WTC11 (cell line): ENCODE measurements around the gene LIX1L. TPM values are rescaled to one million over a fixed set of nuclear protein-coding genes. Genes with fewer than 3 reads are reported as not detected.

Experiments used
- ATAC-seq: fragments of 200-7000 bp; cut with Tn5 transposase; 2 replicates; pipeline ENCODE4 v1.10.0; 2021; ENCODE audit warnings: mild to moderate bottlenecking, moderate library complexity
- CTCF ChIA-PET: fragments of 300-600 bp; sonication (Branson Sonifier 250); formaldehyde crosslinking; loops from one replicate; lab custom pipeline; 2021; ENCODE audit warnings: antibody characterized with exemption; lab: Charles Lee
- POLR2A ChIA-PET: fragments of 350-600 bp; sonication (Branson Sonifier 250); formaldehyde crosslinking; loops from one replicate; lab custom pipeline; 2021; ENCODE audit warnings: antibody characterized with exemption; lab: Charles Lee
- DNase-seq: peaks from one replicate; pipeline ENCODE4 v3.0.0; 2021; ENCODE audit warnings: low spot score
- H3K27ac Mint-ChIP-seq: 2 replicates; pipeline ENCODE4 v1.8.0; 2021; ENCODE audit warnings: mixed read lengths
- H3K27me3 Mint-ChIP-seq: 2 replicates; pipeline ENCODE4 v1.8.0; 2021; ENCODE audit warnings: low read depth, mild to moderate bottlenecking, moderate library complexity, mixed read lengths
- H3K36me3 Mint-ChIP-seq: 2 replicates; pipeline ENCODE4 v1.8.0; 2021; ENCODE audit warnings: mixed read lengths
- H3K4me1 Mint-ChIP-seq: 2 replicates; pipeline ENCODE4 v1.8.0; 2022; ENCODE audit warnings: mixed read lengths
- H3K4me3 Mint-ChIP-seq: 2 replicates; pipeline ENCODE4 v1.8.0; 2021; ENCODE audit warnings: mild to moderate bottlenecking, moderate library complexity, mixed read lengths
- H3K9me3 Mint-ChIP-seq: 2 replicates; pipeline ENCODE4 v1.8.0; 2021; ENCODE audit warnings: mixed read lengths
- ATF6 ChIP-seq: sonication (generic); formaldehyde crosslinking; IDR thresholded peaks from 2 replicates; pipeline ENCODE4 v1.8.1; 2023; ENCODE audit warnings: mild to moderate bottlenecking, missing genetic modification reagents
- CBFB ChIP-seq: sonication (generic); formaldehyde crosslinking; IDR thresholded peaks from 2 replicates; pipeline ENCODE4 v1.8.1; 2022; ENCODE audit warnings: mild to moderate bottlenecking, low read depth, missing genetic modification reagents
- CREM ChIP-seq: sonication (generic); formaldehyde crosslinking; IDR thresholded peaks from 2 replicates; pipeline ENCODE4 v1.8.1; 2022; ENCODE audit warnings: mild to moderate bottlenecking, missing genetic modification reagents, moderate library complexity
- E2F1 ChIP-seq: sonication (generic); formaldehyde crosslinking; IDR thresholded peaks from 2 replicates; pipeline ENCODE4 v1.8.0; 2022; ENCODE audit warnings: mild to moderate bottlenecking, missing genetic modification reagents
- EMX1 ChIP-seq: fragments of 250-450 bp; sonication (Bioruptor Pico); IDR thresholded peaks from 2 replicates; pipeline ENCODE4 v1.8.0; 2021; ENCODE audit warnings: mild to moderate bottlenecking
- FOXP1 ChIP-seq: sonication (generic); formaldehyde crosslinking; IDR thresholded peaks from 2 replicates; pipeline ENCODE4 v1.8.0; 2022; ENCODE audit warnings: missing genetic modification reagents, mild to moderate bottlenecking, moderate library complexity, borderline replicate concordance
- FOXP4 ChIP-seq: sonication (generic); formaldehyde crosslinking; IDR thresholded peaks from 2 replicates; pipeline ENCODE4 v1.8.0; 2022; ENCODE audit warnings: mild to moderate bottlenecking, missing genetic modification reagents
- HMGXB4 ChIP-seq: sonication (generic); formaldehyde crosslinking; IDR thresholded peaks from 2 replicates; pipeline ENCODE4 v1.8.1; 2023; ENCODE audit warnings: mild to moderate bottlenecking, moderate library complexity, missing genetic modification reagents
- NFYB ChIP-seq: sonication (generic); formaldehyde crosslinking; conservative IDR thresholded peaks from 2 replicates; pipeline ENCODE4 v1.8.0; 2022; ENCODE audit warnings: low read depth, missing genetic modification reagents
- PREB ChIP-seq: sonication (generic); formaldehyde crosslinking; IDR thresholded peaks from 2 replicates; pipeline ENCODE4 v1.8.1; 2022; ENCODE audit warnings: mild to moderate bottlenecking, missing genetic modification reagents, moderate library complexity, borderline replicate concordance
- PRRX2 ChIP-seq: fragments of 250-450 bp; sonication (Bioruptor Pico); IDR thresholded peaks from 2 replicates; pipeline ENCODE4 v1.8.0; 2021; ENCODE audit warnings: mild to moderate bottlenecking
- SMAD3 ChIP-seq: sonication (generic); formaldehyde crosslinking; IDR thresholded peaks from 2 replicates; pipeline ENCODE4 v1.8.0; 2022; ENCODE audit warnings: missing genetic modification reagents, mild to moderate bottlenecking, borderline replicate concordance
- TP53 ChIP-seq: sonication (generic); formaldehyde crosslinking; IDR thresholded peaks from 2 replicates; pipeline ENCODE4 v1.8.1; 2023; ENCODE audit warnings: mild to moderate bottlenecking, missing genetic modification reagents
- ZBTB43 ChIP-seq: sonication (generic); formaldehyde crosslinking; IDR thresholded peaks from 2 replicates; pipeline ENCODE4 v1.8.1; 2023; ENCODE audit warnings: mild to moderate bottlenecking, missing genetic modification reagents
- ZNF423 ChIP-seq: fragments of 250-450 bp; sonication (Bioruptor Pico); IDR thresholded peaks from 2 replicates; pipeline ENCODE4 v2.1.2; 2022; ENCODE audit warnings: mild to moderate bottlenecking, moderate library complexity
- ZNF512 ChIP-seq: sonication (generic); formaldehyde crosslinking; IDR thresholded peaks from 2 replicates; pipeline ENCODE4 v1.8.1; 2022; ENCODE audit warnings: missing genetic modification reagents, borderline replicate concordance
- ZNF671 ChIP-seq: fragments of 250-450 bp; sonication (Bioruptor Pico); IDR thresholded peaks from 2 replicates; pipeline ENCODE4 v1.8.0; 2021; ENCODE audit warnings: mild to moderate bottlenecking
- total RNA-seq: library from RNA; stranded (reverse); gene quantifications from 3 replicates; pipeline ENCODE4 v1.2.3, GENCODE V29; 2021

The LIX1L gene
- total RNA-seq, 1 experiment from 2014 or later = 3.0 TPM

GRCh38 chr1:145990249-145990855 is 32.5 kb upstream of the LIX1L start (continued):
- TF ChIP-seq TP53 (CRISPR knock-in tag) (no peak), ZNF423 (no peak), PRRX2 (CRISPR knock-in tag) (no peak), NFYB (CRISPR knock-in tag) (no peak), E2F1 (CRISPR knock-in tag) (no peak)

GRCh38 chr1:145988773-145989172 is 31.0 kb upstream of the LIX1L start:
- H3K36me3 Mint-ChIP-seq = peaks cover 14% of the 10 kb centered on the region
- H3K4me3 Mint-ChIP-seq = no peak overlapping the region
- H3K27ac Mint-ChIP-seq = no peak overlapping the region
- peaks cover 52% of the 10 kb centered on the region for H3K4me1 Mint-ChIP-seq
- CTCF ChIA-PET = interaction anchor here (1.0 to 4.8 kb wide), 3 partner anchors 10 to 97 kb away, joined by 4 to 28 read pairs (median 8); no protein-coding TSS in a partner anchor
- TF ChIP-seq ZBTB43 (CRISPR knock-in tag) = no peak
- TF ChIP-seq PREB (CRISPR knock-in tag) = no peak
- no peak for TF ChIP-seq FOXP4 (CRISPR knock-in tag)
- TF ChIP-seq EMX1 (CRISPR knock-in tag) = no peak
- no peak for TF ChIP-seq ZNF423
- TF ChIP-seq HMGXB4 = no peak
- no peak for TF ChIP-seq CBFB
- TF ChIP-seq CREM (CRISPR knock-in tag) = no peak
- TF ChIP-seq E2F1 (CRISPR knock-in tag) = no peak
- no peak for TF ChIP-seq ATF6 (CRISPR knock-in tag)
- TF ChIP-seq SMAD3 (CRISPR knock-in tag) = no peak
- no peak for TF ChIP-seq ZNF671 (CRISPR knock-in tag)
- no peak for TF ChIP-seq FOXP1 (CRISPR knock-in tag)
- no peak for TF ChIP-seq ZNF512 (CRISPR knock-in tag)
- TF ChIP-seq, all 79 proteins: peak for 0
- Mint-ChIP-seq H3K9me3 (no peaks in the 10 kb centered on the region), H3K27me3 (no peaks in the 10 kb centered on the region; the same call in 1 of the 2 replicates)
- no peak for ATAC-seq
- POLR2A ChIA-PET = no interaction called here
- no peak for DNase-seq
